DOHH2 (cell line): ENCODE measurements around the gene ZFYVE19.

Source experiments
- H3F3A ChIP-seq: fragments of 200-600 bp; sonication (generic), shearing (Covaris generic); 2 replicates; pipeline ENCODE4 v1.6.0; 2016; ENCODE audit warnings: antibody characterized with exemption, mild to moderate bottlenecking; ENCODE audit not compliant: control insufficient read depth, insufficient read depth
- H3K27ac ChIP-seq: fragments of 200-600 bp; sonication (generic); 2 replicates; pipeline ENCODE4 v1.5.1; 2014; ENCODE audit warnings: low read depth, mild to moderate bottlenecking, low read length, moderate library complexity
- H3K27me3 ChIP-seq: fragments of 200-600 bp; sonication (generic); 2 replicates; pipeline ENCODE4 v1.6.1; 2014; ENCODE audit warnings: mild to moderate bottlenecking, low read length, mixed read lengths; ENCODE audit not compliant: control insufficient read depth
- H3K36me3 ChIP-seq: fragments of 200-600 bp; sonication (generic); 2 replicates; pipeline ENCODE4 v1.6.1; 2014; ENCODE audit warnings: mild to moderate bottlenecking, low read length, moderate library complexity, mixed read lengths; ENCODE audit not compliant: control insufficient read depth
- H3K4me1 ChIP-seq: fragments of 200-600 bp; sonication (generic); 2 replicates; pipeline ENCODE4 v1.6.1; 2014; ENCODE audit warnings: mild to moderate bottlenecking, low read length, mixed read lengths; ENCODE audit not compliant: control insufficient read depth
- H3K4me2 ChIP-seq: fragments of 200-600 bp; sonication (generic); 2 replicates; pipeline ENCODE4 v1.6.0; 2014; ENCODE audit warnings: mild to moderate bottlenecking, low read length, moderate library complexity
- H3K4me3 ChIP-seq: fragments of 200-600 bp; sonication (generic); 2 replicates; pipeline ENCODE4 v1.5.1; 2014; ENCODE audit warnings: mild to moderate bottlenecking, low read length, mixed read lengths
- H3K79me2 ChIP-seq: fragments of 200-600 bp; sonication (generic); 2 replicates; pipeline ENCODE4 v1.6.1; 2014; ENCODE audit warnings: mild to moderate bottlenecking, low read length, mixed read lengths; ENCODE audit not compliant: control insufficient read depth
- H3K9me2 ChIP-seq: fragments of 200-600 bp; sonication (generic); replicated peaks from 2 replicates; pipeline ENCODE4 v1.6.1; 2014; ENCODE audit warnings: mild to moderate bottlenecking, low read length, mixed read lengths; ENCODE audit not compliant: control insufficient read depth
- H3K9me3 ChIP-seq: fragments of 200-600 bp; sonication (generic); 2 replicates; pipeline ENCODE4 v1.6.1; 2014; ENCODE audit warnings: antibody characterized with exemption, low read length, mixed read lengths; ENCODE audit not compliant: control insufficient read depth, insufficient read depth
- H4K20me1 ChIP-seq: fragments of 200-600 bp; sonication (generic); 2 replicates; pipeline ENCODE4 v1.6.0; 2014; ENCODE audit warnings: low read depth, mild to moderate bottlenecking, antibody characterized with exemption, low read length, moderate library complexity; ENCODE audit not compliant: control insufficient read depth, insufficient read depth
- CTCF ChIP-seq: fragments of 200-600 bp; sonication (generic); IDR thresholded peaks from one replicate; pipeline ENCODE4 v1.5.1; 2014; ENCODE audit warnings: antibody characterized with exemption, mild to moderate bottlenecking, low read depth, low read length; ENCODE audit not compliant: poor library complexity, severe bottlenecking
- EZH2phosphoT487 ChIP-seq: fragments of 200-600 bp; sonication (generic); IDR thresholded peaks from 2 replicates; pipeline ENCODE4 v1.6.1; 2017; ENCODE audit warnings: borderline replicate concordance, mild to moderate bottlenecking, antibody characterized with exemption, low read length, moderate library complexity, mixed read lengths

ZFYVE19 gene

DNA sequence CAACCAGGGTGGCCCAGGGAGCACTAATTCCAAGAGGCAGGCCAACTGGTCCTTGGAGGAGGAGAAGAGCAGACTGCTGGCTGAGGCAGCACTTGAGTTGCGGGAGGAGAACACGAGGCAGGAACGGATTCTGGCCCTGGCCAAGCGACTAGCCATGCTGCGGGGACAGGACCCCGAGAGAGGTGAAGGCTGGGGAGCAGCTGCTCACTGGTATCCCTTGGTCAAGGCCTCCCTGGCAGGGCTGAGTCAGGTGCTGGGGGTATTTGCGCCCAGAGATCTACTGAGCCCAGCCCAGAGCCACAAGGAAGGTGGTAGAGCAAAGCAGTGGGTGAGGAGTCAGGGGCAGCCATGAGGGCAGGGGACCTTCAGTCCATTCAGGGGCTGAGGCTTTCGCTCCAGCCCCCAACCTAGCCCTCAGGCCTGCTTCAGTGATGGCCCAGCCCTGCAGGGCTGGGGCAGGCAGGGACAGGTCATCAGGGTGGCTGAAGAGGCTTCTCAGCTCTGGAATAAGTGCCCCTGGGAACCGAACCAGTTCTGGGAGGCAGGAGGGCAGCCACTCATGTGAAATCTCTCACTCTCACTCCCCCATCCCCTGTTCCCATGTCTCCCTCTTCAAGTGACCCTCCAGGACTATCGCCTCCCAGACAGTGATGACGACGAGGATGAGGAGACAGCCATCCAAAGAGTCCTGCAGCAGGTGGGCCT lies 6.0 kb downstream of the ZFYVE19 start:
- H3K36me3 ChIP-seq: peaks cover 21% of the 10 kb centered on the region
- H3K9me2 ChIP-seq: no peaks in the 10 kb centered on the region
- no peak overlapping the region for H3K27ac ChIP-seq
- H3K4me3 ChIP-seq: no peak overlapping the region
- H3F3A ChIP-seq: no peaks in the 10 kb centered on the region
- no peak for TF ChIP-seq EZH2phosphoT487
- no peak for TF ChIP-seq CTCF
- peaks cover 10% of the 10 kb centered on the region for H3K79me2 ChIP-seq
- H3K27me3 ChIP-seq: no peaks in the 10 kb centered on the region
- H3K9me3 ChIP-seq: no peaks in the 10 kb centered on the region
- H3K4me1 ChIP-seq: peaks cover 11% of the 10 kb centered on the region
- no peaks in the 10 kb centered on the region for H4K20me1 ChIP-seq
- H3K4me2 ChIP-seq: no peak overlapping the region

GRCh38 chr15:40815042-40815698 lies 8.3 kb downstream of the ZFYVE19 start:
- Histone ChIP-seq H3K27me3 (no peaks in the 10 kb centered on the region), H3K9me2 (no peaks in the 10 kb centered on the region), H3F3A (0 out of 2 replicates have a peak, but pooled peaks cover 2% of the 10 kb centered on the region), H3K36me3 (peaks cover 21% of the 10 kb centered on the region), H3K4me1 (no peaks in the 10 kb centered on the region), H3K4me2 (no peak overlapping the region), H3K27ac (no peak overlapping the region), H4K20me1 (no peaks in the 10 kb centered on the region), H3K9me3 (no peaks in the 10 kb centered on the region), H3K79me2 (no peaks in the 10 kb centered on the region), H3K4me3 (no peak overlapping the region)
- TF ChIP-seq CTCF (no peak), EZH2phosphoT487 (no peak)

- Histone ChIP-seq H4K20me1 (no peaks in the 10 kb centered on the region), H3K9me2 (no peaks in the 10 kb centered on the region), H3K27me3 (no peaks in the 10 kb centered on the region), H3K4me1 (no peaks in the 10 kb centered on the region), H3K27ac (no peak overlapping the region), H3F3A (0 out of 2 replicates have a peak, but pooled peaks cover 2% of the 10 kb centered on the region), H3K9me3 (no peaks in the 10 kb centered on the region), H3K4me3 (no peak overlapping the region), H3K36me3 (peaks cover 5% of the 10 kb centered on the region; the same call in 1 of the 2 replicates), H3K4me2 (no peak overlapping the region), H3K79me2 (no peaks in the 10 kb centered on the region)
- TF ChIP-seq CTCF (no peak), EZH2phosphoT487 (no peak)
Measured at GRCh38 chr15:40819048-40819447, 12.2 kb downstream of the ZFYVE19 start.
